ENCODE results near the gene MRPS11.
A peak's percentile ranks its signal among the peaks of the same experiment; 100 is the strongest.
"Not testable (repeated sequence)": the region's sequence is repeated elsewhere in the genome, so short reads cannot be mapped to it uniquely, and the experiment has no call there.

Gene MRPS11

DNA sequence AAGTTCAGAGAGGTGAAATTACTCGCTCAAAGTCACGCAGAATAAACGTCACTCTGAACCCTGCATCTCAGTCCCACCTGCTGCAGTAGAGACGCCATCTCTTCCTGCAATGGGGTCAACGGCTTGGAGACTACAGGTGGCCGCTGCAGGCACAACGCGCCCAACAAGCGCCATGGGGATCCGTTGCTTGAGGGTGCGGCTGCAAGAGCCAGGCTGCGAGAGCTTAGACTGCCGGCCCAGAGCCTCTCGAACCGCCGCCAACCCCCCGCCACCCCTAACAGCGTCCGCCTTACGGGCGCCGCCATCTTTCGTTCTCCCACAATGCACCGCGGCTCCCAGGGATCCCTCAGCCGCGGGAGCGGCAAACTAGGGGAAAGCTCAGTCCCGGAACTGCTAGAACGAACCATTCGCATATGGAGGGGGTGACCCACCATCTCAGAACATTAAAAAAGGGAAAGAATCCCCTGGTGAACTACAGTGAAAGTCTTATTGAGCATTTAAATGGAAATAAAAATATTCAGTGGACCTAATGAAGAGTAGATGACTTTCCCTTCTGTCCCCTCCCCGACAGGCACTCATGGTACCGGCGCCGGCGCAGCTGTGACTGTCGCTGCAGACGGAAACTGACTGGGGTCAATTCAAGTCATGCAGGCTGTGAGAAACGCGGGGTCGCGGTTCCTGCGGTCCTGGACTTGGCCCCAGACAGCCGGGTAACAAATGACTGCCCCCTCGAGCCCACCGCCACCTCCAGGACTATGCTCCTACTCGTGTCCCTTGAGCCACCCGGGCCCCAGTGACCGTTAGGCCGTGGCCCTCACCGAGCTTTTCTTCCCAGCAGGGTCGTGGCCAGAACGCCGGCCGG is at the start of gene MRPS11, which contains the start of gene MRPL46:
Gene MRPS11 (plus strand): TSS at position 636 of the 862 bp plus-strand sequence. CDS start 10 bp downstream, at position 646.
Gene MRPL46 (minus strand): TSS at position 316 of the 862 bp plus-strand sequence. CDS start 11 bp downstream, at position 305.
- DNase-seq (ENCODE audit: low read depth), result peak; percentile 86

DNA sequence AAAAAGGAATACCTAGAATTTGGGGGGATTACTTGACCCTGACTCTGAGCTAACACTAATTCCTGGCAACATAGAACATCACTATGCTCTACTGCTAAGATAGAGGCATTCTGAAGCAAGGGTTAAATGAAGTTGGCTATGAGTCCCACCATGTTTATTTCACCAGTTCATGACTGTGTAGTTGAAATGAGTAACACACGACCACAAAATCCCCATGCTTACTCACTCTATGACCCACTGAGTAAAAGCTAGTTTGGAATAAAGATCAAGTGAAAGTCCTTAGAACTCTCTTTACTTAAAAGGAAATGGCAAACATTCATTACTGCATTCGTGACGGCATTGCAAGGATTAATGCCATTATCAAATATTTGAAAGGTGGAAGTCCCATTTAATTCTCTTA is 47.7 kb upstream of the MRPS11 start:
- no peak for DNase-seq (ENCODE audit: low read depth)

DNA sequence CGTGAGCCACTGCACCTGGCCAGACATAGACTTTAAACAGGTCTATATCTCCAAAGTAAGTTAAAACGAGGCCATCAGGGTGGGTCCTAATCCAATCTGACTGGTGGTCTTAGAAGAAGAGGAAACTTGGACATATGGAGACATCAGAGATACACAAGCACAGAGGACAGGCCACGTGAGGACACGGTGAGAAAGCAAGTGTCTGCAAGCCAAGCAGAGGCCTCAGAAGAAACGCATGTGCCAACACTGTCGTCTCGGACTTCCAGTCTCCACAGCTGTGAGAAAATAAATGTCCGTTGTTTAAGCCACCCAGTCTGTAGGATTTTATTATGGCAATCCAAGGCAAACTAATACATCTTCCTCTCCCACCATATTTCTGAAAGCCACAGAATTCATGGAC is 44.2 kb upstream of the MRPS11 start:
- DNase-seq (ENCODE audit: low read depth), result no peak

DNA sequence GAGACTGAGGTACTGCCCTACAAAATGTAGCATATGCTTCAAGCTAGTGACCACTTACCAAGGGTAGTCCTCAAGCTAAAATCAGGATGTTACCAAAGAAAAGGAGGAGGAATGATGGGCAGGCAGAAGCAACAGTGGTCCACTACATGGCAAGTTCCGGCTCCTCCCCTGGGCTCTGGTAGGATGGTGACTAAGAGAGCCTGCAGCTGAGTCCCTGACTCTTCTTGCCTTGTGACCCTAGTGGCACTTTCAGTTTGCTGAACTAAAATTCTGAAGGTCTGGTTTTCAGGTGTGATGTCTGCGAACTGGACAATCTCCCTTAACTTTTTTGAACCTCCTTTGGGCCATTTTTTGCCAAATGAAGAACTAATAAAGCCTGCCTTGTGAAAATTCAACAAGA is 41.2 kb upstream of the MRPS11 start:
- no peak for DNase-seq (ENCODE audit: low read depth)

DNA sequence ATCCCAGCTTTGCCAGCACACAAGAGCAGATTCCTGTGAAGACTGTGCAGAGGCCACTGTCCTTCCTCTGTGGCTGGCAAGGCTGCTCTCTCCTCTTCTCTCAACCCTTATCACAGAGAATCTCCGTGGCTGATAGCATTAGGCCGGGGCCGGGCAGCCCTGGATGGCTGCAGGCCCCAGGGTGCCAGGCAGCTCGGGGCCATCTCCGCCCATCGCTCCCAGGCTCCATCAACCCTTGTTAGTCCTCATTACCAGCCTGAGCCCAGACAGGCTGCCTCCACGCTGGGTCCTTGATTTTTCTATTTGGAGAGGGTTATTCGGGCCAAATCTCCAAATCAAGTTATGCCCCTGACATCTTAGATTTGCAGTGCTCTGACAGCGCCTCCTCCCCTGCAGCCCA is 39.5 kb upstream of the MRPS11 start:
- no peak for DNase-seq (ENCODE audit: low read depth)

DNA sequence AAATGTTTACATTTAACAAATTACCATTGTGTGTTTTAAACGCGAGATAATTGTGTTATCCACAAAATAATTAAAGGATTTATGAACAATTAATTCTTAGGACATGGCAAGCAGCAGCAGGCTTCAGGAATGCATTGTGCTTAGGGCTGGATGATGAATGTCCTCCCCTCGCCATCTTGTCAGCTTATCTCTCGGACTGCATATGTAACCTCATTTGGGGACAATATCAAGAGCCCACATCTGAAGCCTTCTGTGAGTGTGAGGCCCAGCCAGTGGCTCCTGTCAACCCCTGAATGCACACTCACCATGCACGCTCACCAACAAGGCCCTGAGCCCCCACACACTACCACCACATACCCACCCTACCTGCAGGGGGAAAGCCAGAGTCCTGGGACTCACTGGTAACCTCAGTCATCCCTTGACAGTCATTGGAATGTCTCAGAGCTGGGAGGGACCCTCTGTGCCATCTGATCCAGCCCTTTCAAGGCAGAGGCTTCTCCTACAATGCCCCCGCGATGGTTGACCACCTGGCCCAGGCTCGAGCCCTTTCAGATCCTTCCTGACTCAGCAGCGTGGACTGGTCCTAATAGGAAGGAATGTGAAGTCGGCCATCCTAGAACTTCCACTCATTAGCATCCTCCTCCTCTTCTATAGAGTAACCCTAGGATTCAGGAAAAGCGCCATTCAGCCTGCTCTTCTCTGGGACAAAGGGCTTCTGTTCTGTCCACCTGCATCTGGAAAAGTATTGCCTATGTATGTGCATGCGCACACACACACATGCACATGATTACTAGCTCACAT is 38.5 kb upstream of the MRPS11 start:
- DNase-seq (ENCODE audit: low read depth), result no peak

DNA sequence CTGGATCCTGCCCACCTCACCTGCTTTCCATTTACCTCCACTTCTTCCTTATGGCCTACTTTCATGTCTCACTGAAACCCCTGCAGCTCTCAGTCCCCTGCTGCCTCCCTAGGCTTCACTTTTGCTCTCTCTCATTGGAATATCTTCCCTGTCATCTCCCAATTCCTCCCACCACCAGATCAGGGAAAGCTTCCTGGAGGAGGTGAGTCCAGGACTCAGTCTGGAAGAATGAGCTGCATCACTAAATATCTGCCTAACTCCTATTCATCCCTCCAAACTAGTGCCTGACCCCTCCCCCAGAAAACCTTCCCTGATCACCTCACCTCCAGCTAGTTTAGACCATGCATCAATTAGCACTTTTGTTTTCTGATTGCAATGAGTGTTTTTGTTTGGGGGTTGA is 37.5 kb upstream of the MRPS11 start:
- DNase-seq (ENCODE audit: low read depth), result no peak

DNA sequence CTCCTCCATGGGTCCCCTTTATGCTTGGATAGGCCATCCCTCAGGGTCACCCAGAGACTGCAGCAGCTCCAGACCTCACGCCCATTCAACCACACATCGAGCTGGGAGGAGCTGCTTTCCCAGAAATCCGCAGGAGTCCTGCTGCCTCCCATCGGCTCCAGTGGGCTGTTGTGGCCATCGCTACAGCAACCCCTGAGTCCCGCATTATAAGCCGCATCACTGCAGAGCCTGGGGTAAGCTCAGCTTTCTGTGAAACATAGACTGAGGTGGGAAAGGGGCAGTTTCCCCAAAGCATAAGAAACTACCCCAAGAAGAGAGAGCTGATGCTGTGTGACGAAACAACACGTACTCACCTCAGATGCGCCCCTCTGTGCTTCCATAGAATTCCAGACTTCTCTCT is 36.1 kb upstream of the MRPS11 start:
- DNase-seq (ENCODE audit: low read depth), result no peak

DNA sequence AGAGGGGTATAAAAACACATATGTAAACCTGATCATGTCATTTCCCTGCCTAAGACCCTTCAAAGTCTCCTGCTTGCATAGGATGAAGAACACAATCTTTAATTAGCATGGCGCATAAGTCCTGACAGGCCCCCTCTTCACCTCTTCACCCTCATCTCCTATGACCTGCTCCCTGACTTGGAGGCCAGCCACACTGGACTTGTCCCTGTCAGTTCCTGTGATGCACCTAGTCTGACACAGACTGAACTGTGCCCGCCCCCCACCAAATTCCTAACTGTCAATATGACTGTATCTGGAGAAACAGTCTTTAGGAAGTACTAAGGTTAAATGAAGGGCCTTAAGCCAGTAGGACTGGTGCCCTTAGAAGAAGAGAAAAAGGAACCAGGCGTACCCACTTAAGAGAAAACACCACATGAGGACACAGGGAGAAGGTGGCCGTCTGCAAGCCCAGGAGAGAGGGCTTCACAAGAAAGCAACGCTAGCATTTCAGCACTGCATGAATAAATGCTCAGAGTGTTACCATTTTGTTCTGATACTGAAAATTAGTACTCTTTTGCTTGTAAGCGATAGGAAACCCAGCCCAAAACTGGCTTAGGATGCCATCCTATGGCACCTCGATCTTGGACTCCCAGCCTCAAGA is 34.3 kb upstream of the MRPS11 start:
- no peak for DNase-seq (ENCODE audit: low read depth)

DNA sequence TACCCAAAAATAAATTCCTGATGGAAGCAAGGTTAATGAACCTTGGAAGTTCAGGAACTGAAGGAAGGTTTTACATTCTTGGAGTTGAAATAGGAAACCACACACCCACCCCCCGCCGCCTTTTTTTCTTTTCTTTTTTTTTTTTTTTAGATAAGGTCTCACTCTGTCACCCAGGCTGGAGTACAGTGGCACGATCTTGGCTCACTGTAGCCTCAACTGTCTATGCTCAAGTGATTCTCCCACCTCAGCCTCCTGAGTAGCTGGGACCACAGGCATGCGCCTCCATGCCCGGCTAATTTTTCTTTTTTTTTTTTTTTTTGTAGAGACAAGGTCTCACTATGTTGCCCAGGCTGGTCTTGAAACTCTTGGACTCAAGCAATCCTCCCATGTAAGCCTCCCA is 33.4 kb upstream of the MRPS11 start:
- not testable (repeated sequence) for DNase-seq (ENCODE audit: low read depth)

DNA sequence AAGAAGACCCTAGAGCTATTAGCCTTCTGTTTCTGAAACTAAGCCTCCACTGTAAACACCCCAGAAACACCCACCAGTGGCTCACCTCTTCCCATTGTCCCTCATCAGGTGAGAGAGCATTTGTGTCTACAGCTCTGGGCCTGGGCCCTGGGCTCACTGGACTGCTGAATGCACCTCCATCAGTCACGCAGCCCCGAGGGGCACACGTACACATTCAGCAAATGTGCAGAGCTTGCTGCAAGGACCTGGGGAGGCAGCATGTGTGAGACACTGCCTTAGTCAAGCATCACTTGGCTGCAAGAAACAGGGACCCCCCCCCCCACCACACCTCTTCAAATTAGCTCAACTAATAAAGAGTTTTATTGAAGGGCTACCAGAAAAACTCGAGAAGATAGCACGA is 29.3 kb upstream of the MRPS11 start:
- no peak for DNase-seq (ENCODE audit: low read depth)

DNA sequence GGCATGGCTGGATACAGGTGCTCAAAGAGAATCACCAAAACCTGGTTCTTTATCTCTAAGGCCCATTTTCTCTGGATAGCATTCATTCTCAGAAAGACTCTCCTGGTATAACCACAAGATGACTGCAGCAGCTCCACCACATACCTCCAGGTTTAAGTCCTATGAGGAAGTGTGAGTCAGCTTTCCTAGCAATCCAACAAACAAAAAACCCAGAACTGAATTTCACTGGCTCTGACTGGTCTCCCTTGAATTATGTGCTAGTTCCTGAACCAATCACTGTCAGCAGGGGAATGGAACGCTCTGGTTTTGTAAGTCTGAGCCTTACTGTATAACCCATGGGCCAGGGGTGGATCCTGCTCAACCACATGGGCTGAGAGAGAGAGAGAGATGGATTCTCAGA is 27.5 kb upstream of the MRPS11 start:
- DNase-seq (ENCODE audit: low read depth), result no peak

DNA sequence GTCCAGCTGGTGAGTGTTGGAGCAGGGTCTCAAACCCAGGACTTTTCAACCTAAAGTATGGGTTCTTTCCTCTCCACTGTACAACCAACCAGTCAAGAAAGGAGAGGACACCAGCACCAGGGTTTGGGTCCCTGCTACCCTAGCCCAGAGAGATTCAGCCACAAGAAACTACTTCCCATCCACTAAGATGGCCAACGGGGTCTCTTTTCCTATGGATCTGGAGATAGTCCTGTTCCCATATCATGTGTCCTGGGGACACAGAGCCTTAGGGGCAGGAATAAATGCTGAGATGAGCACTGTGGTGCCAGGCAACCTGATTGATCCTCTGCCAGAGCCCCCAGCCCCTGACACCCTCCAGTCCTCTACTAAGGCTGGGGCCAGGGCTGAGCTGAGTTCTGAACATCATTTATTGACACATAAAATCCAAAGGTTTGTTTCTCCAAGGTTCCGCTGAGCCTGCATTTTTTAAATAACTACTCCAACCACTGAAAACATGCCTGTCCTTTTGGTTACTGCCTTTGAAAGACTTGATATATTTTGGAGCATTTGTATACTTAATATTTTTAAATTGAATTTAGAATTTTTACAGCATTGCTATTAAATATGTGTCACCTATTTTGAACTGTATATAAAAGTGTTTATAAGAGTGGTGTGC is 26.3 kb upstream of the MRPS11 start:
- DNase-seq (ENCODE audit: low read depth), result no peak

DNA sequence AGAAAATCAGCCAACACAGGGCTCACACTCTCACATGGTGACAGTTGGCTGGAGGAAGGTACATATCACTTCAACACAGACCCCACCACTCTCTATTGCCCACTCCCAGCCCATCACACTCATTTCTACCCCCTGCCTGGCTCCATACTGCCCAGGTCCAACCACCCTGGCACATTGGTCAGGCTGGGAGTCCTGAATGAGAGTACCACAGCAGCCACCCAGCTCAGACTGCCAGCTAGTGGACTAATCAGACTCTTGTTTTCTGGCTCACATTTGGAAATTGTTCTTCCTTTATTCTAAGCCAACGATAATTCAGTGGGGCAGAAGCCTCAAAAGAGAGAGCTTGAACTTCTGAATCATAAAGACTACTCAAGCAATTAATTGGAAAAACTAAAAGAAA is 20.3 kb upstream of the MRPS11 start:
- DNase-seq (ENCODE audit: low read depth), result no peak

DNA sequence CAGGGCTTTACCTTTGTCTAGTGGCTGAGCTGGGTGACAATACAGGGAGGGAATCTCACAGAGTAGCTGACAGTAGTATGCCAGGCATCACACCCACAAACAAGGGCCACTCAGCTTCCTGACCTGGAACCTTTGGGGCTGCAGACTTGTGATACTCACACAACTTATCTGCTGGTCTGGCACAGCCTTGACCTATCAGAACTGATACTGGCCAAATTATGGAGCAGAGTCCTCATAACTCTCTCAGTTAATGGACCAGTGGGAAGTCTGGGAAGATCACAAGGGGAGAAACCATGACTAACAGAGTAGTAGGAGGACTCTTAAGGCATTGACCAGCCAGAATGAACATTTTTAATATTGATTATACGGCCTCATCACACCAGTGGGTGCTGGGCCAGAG is 19.8 kb upstream of the MRPS11 start:
- DNase-seq (ENCODE audit: low read depth), result no peak

DNA sequence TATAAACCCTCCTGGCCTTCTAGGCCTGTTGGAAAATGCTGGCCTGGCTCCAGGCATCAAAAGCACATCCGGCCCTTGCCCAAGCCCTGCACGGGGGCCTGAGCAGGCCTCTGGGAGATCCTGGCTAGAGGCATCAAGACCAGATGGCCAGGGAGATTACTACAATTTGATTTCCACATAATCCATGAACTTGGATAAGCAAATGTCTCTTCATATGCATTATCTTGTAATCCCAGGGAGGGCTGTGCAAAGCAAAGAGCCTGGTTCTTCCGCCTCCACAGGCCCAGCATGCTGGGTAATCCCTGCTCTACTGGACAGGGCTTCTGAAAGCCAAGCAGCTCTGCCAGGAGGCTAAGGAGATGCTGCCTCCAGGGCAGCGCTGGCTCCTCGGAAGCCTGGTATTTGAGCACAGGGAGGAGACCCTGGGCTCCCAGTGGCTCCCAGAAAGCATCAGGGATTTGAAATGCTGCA is 18.5 kb upstream of the MRPS11 start:
- no peak for DNase-seq (ENCODE audit: low read depth)

DNA sequence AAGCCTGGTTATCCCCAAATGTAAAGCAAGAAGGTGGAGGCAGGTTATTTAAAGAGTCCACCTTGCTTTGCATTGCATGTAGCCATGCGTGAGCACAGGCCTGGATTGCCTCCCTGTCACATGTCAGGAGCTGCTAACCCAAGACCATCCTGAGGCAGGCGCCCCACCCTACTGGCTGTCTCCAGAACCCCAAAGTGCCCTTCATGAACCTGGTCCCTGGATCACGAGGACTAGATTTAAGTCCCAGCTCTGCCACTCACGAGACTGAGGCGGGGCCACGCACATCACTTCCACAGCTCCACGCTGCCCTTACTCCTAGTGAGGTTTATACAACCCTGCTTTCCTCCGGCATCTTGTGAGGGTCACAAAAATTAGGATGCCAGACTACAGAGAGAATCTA is 17.9 kb upstream of the MRPS11 start:
- no peak for DNase-seq (ENCODE audit: low read depth)

DNA sequence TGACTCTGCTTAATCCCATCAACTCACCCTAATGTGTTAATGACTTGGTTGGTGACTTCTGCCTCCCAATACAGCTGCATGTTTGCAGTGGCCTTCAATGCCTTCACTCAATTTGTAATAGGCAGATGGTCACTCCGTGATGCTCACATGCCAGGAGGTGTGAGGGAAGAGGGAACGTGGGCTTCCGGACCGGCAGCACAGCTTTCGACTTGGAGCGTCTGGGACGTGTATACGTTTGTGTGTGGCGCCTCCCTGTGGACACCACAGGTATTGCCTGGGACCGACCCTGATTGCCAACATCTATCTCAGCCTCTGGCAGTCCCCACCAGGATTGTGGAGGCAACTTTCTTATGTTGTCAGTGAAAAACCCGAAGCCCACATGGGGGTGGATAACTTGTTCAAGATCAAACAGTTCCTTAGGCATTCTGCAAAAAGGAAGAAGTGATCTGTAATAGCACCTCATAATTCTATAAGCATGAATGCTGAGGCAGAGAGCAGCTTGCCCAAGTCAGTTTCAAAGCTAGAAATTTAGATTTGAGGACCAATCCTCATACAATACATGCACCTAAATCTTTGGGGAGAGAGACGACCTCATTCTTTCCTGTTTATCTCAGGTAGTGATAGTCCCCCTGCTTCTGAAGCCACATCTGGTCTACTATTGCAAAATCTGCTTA is 17.2 kb upstream of the MRPS11 start:
- DNase-seq (ENCODE audit: low read depth), result peak; percentile 57

DNA sequence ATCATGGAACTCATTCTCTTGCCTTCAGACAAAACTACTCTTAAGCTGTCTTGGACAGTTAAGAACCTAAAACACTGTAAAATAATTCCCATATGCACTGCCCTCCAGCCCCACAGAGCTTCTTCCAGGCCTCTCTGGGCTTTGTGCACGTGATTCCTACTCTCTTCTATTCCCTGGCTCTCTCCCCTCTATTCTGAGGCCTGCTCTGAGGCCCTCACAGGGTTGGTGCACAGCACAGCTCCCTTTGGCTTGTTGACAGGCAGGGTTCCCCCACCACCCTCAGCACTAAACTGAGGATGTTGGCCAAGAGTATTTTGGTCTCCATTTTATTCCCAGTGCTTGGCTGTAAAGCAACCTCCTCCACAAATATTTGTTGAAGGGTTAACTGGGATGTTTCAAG is 13.9 kb upstream of the MRPS11 start:
- no peak for DNase-seq (ENCODE audit: low read depth)

DNA sequence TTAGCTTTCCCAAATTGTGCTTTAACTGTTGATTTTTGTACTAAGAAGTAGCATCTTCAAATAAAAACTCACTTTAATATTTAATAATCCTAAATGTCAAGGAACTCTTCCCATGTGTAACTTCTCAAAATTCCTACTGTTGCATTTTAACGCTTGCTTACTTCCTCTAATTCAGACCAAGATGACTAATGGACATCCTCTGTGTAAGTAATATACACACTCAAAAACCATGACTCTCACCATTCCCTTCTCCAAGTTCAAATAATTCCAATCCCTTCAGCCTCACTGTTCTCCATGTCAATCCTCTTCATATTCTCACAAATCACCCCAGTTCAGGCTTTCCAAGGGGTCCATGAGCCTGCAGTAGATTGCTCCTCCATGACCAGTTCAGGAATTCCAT is 13.3 kb upstream of the MRPS11 start:
- DNase-seq (ENCODE audit: low read depth), result no peak

All from activated T-cell treated with anti-CD3 and anti-CD28 coated beads for 24 hours (primary cell).